ENCODE results near the gene STK33.

Gene STK33

DNA sequence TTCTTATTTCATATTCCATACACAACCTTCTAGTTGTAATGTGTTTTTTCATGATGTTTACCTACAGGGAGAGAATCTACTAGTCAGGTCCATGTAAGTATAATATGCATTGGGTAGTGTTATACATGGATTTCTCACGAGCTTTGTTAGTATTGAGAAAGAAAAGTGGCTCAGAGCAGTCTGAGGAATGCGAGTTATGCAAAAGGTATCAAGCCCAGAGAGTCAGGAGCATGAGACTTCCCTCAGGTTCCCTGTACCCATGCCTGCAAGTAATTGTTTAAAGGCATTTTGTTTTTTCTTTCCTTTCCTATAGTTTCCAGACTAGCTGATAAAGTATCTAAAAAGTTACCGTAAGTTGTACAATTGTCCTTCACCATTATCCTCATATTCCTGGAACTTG lies 66.1 kb downstream of the STK33 start:
- no peak for TF ChIP-seq CTCF (IDR thresholded peaks at IDR 0.05; ENCODE audit: borderline replicate concordance, insufficient read depth, low read depth, low read length)
- no peak overlapping the region for H3K4me3 ChIP-seq (ENCODE audit: low read depth, low read length)

DNA sequence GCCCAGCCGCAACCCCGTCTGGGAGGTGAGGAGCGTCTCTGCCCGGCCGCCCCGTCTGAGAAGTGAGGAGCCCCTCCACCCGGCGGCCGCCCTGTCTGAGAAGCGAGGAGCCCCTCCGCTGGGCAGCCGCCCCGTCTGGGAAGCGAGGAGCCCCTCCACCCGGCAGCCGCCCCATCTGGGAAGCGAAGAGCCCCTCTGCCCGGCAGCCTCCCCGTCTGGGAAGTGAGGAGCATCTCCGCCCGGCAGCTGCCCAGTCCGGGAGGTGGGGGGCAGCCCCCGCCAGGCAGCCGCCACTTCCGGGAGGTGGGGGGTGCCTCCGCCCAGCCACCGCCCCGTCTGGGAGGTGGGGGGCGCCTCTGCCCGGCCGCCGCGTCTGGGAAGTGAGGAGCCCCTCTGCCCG lies 70.6 kb downstream of the STK33 start:
- TF ChIP-seq CTCF (IDR thresholded peaks at IDR 0.05; ENCODE audit: borderline replicate concordance, insufficient read depth, low read depth, low read length), result no peak
- no peak overlapping the region for H3K4me3 ChIP-seq (ENCODE audit: low read depth, low read length)

DNA sequence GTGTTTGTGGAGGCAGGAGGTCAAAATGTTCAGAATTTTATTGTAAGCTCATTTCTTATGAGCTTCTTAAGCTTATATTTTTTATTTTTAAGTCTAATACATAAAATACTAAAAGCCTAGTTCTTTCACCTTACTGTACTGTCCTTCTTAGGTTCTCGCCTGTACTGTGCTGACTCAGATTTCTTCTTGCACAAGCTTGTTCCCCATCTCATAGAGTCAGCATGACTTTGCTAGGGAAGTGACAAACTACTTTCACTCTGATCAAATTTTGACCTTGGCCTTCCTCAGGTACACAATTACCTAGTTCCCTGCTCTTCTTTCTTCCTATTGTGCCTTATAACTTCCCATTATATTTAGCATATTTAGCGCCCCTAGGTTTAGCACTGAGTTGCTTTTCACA lies 81.5 kb downstream of the STK33 start:
- TF ChIP-seq CTCF (IDR thresholded peaks at IDR 0.05; ENCODE audit: borderline replicate concordance, insufficient read depth, low read depth, low read length), result no peak
- H3K4me3 ChIP-seq (ENCODE audit: low read depth, low read length), result no peak overlapping the region

DNA sequence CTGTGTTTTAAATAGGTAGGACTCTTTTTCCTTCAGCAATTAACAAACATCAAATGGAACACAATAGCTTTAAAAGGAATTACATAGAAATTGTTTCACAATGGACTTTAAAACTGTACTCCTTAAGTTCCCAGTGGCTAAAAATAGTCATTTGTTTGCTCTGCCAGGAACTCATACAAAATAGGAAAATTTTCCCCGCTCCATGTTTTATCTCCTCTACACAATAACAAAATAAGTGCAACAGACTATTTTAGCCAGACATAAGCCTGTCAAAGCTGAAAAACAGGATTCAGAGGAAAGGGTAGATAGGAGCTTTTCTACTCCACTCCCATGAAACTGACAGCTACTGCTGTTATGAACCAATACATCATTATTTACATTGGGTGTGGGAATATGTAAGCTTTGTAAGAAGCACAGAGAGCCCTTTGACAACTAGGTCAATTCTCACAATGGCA lies 90.1 kb downstream of the STK33 start:
- TF ChIP-seq CTCF (IDR thresholded peaks at IDR 0.05; ENCODE audit: borderline replicate concordance, insufficient read depth, low read depth, low read length), result no peak
- no peak overlapping the region for H3K4me3 ChIP-seq (ENCODE audit: low read depth, low read length)

GRCh38 chr11:8501836-8502235 lies 92.2 kb downstream of the STK33 start:
- no peak overlapping the region for H3K4me3 ChIP-seq (ENCODE audit: low read depth, low read length)
- TF ChIP-seq CTCF (IDR thresholded peaks at IDR 0.05; ENCODE audit: borderline replicate concordance, insufficient read depth, low read depth, low read length), result no peak

DNA sequence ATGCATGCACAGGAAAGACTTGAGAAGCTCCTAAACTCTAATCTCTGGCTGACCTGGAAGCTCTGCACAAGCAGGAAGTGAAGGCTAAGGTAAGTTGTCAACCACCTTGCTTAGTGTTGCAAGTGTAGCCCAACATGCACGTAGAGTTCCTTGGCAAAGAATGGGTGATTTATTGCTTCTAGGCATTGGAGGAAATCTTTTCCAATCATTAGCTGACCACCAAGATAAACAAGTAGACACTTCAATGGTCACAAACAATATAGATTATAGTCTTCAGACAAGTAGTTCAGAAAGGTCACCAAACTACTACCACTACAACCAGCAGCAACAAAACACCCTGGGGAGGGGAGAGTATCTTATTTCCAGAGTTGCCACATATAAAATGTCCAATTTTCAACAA lies 105.6 kb downstream of the STK33 start:
- H3K4me3 ChIP-seq (ENCODE audit: low read depth, low read length), result no peak overlapping the region
- TF ChIP-seq CTCF (IDR thresholded peaks at IDR 0.05; ENCODE audit: borderline replicate concordance, insufficient read depth, low read depth, low read length), result no peak

DNA sequence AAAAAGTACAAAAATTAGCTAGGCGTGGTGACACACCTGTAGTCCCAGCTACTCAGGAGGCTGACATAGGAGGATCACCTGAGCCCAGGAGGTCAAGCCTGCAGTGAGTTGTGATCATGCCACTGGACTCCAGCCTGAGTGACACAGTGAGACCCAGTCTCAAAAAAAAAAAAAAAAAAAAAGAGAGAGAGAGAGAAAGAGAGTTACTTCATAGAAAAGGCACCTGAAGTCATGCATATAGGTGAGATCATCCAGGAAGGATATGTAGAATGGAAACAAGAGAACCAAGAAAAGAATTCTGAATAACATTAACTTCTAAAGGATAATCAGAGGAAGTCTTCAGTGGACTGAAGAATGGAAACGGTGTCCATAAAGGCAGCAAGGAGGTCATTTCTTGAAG lies 106.8 kb downstream of the STK33 start:
- no peak overlapping the region for H3K4me3 ChIP-seq (ENCODE audit: low read depth, low read length)
- no peak for TF ChIP-seq CTCF (IDR thresholded peaks at IDR 0.05; ENCODE audit: borderline replicate concordance, insufficient read depth, low read depth, low read length)

Measured in GM12875 (cell line).